Ovary (tissue), 3 donors: ENCODE results near the gene TTC9.

Experiments used
- CTCF ChIP-seq, 3 donors: fragments of 450-650 bp in 2 of 3; fragments of 200-600 bp in 1 of 3; IDR thresholded peaks; one replicate each; pipeline versions ENCODE4 v1.5.1 to v1.8.0; 2016 to 2022; ENCODE audit warnings: antibody characterized with exemption in 3 of 3, mild to moderate bottlenecking in 1 of 3
- EP300 ChIP-seq: sonication (generic); formaldehyde crosslinking; IDR thresholded peaks from one replicate; pipeline ENCODE4 v1.6.1; 2017; ENCODE audit warnings: antibody characterized with exemption
- POLR2A ChIP-seq: fragments of 450-650 bp; IDR thresholded peaks from one replicate; pipeline ENCODE4 v1.6.1; 2017; ENCODE audit warnings: antibody characterized with exemption, mild to moderate bottlenecking, moderate library complexity
- donor health status: DM: no; HTN: no; CAD: no.

GRCh38 chr14:70724944-70725343, 83.2 kb downstream of the TTC9 start:
- TF ChIP-seq POLR2A (no peak), CTCF (IDR thresholded peaks at IDR 0.05) (no peak), EP300 (no peak)
